Liver (tissue), 9 donors: ENCODE measurements around the gene MESD. TPM values are rescaled to one million over a fixed set of nuclear protein-coding genes. Genes with fewer than 3 reads are reported as not detected.
A peak's percentile ranks its signal among the peaks of the same experiment; 100 is the strongest.

ENCODE experiments used
- DNase-seq: peaks from one replicate; pipeline ENCODE4 v3.0.0-alpha.2; 2017; ENCODE audit warnings: low spot score
- H3K27ac ChIP-seq, 2 donors: one replicate each; pipeline ENCODE4 v1.7.0; 2013; ENCODE audit warnings: inconsistent platforms in 2 of 2, low read length in 2 of 2, control low read depth in 1 of 2, low read depth in 1 of 2, mild to moderate bottlenecking in 1 of 2
- H3K27me3 ChIP-seq, 4 donors: one replicate each; pipeline versions ENCODE4 v1.6.1 to v1.7.0; 2013; ENCODE audit warnings: low read length in 3 of 4, inconsistent platforms in 1 of 4, mild to moderate bottlenecking in 1 of 4, moderate library complexity in 1 of 4; ENCODE audit not compliant: control insufficient read depth in 4 of 4, insufficient read depth in 4 of 4
- H3K36me3 ChIP-seq, 4 donors: one replicate each; pipeline versions ENCODE4 v1.6.1 to v1.7.0; 2013; ENCODE audit warnings: low read length in 3 of 4, mild to moderate bottlenecking in 3 of 4, low read depth in 1 of 4, moderate library complexity in 1 of 4; ENCODE audit not compliant: control insufficient read depth in 4 of 4, insufficient read depth in 3 of 4
- H3K4me1 ChIP-seq, 4 donors: one replicate each; pipeline versions ENCODE4 v1.6.1 to v1.7.0; 2013; ENCODE audit warnings: low read length in 3 of 4, mild to moderate bottlenecking in 3 of 4, moderate library complexity in 1 of 4; ENCODE audit not compliant: control insufficient read depth in 4 of 4, insufficient read depth in 4 of 4
- H3K4me3 ChIP-seq, 3 donors: one replicate each; pipeline versions ENCODE4 v1.6.1 to v1.7.0; 2013; ENCODE audit warnings: low read length in 3 of 3, control low read depth in 1 of 3, low read depth in 1 of 3, mild to moderate bottlenecking in 1 of 3
- H3K9ac ChIP-seq, 2 donors: one replicate each; pipeline ENCODE4 v1.7.0; 2013; ENCODE audit warnings: low read length in 2 of 2, mild to moderate bottlenecking in 2 of 2, moderate library complexity in 2 of 2, control low read depth in 1 of 2, low read depth in 1 of 2
- H3K9me3 ChIP-seq, 4 donors: one replicate each; pipeline versions ENCODE4 v1.6.1 to v1.7.0; 2013; ENCODE audit warnings: low read length in 3 of 4; ENCODE audit not compliant: control insufficient read depth in 4 of 4
- EGR1 ChIP-seq, 2 donors: IDR thresholded peaks; 2 replicates each; pipeline ENCODE4 v1.6.1; 2016 to 2018; ENCODE audit warnings: antibody characterized with exemption in 2 of 2, low read depth in 2 of 2
- FOXA2 ChIP-seq: IDR thresholded peaks from 2 replicates; pipeline ENCODE4 v1.6.1; 2016; ENCODE audit warnings: antibody characterized with exemption
- GABPA ChIP-seq, 2 donors: IDR thresholded peaks in 1 of 2; conservative IDR thresholded peaks in 1 of 2; 2 replicates each; pipeline ENCODE4 v1.6.1; 2016; ENCODE audit warnings: antibody characterized with exemption in 2 of 2, mild to moderate bottlenecking in 1 of 2, moderate library complexity in 1 of 2
- HNF4A ChIP-seq, 2 donors: conservative IDR thresholded peaks; 2 replicates each; pipeline ENCODE4 v1.6.1; 2016; ENCODE audit warnings: antibody characterized with exemption in 2 of 2, mild to moderate bottlenecking in 2 of 2
- NR2F2 ChIP-seq: IDR thresholded peaks from 2 replicates; pipeline ENCODE4 v1.6.1; 2016; ENCODE audit warnings: antibody characterized with exemption
- RXRA ChIP-seq, 2 donors: IDR thresholded peaks; 2 replicates each; pipeline ENCODE4 v1.6.1; 2017 to 2018; ENCODE audit warnings: antibody characterized with exemption in 2 of 2, mild to moderate bottlenecking in 1 of 2
- SP1 ChIP-seq: IDR thresholded peaks from 2 replicates; pipeline ENCODE4 v1.6.1; 2018; ENCODE audit warnings: antibody characterized with exemption, mild to moderate bottlenecking
- YY1 ChIP-seq: IDR thresholded peaks from 2 replicates; pipeline ENCODE4 v1.6.1; 2016; ENCODE audit warnings: antibody characterized with exemption, mild to moderate bottlenecking
- WGBS: extraction: QIAGEN DNeasy Blood & Tissue Kit; methylation state at CpG from one replicate; pipeline ENCODE4 v1.1.7; 2013; 5-methylcytosine and 5-hydroxymethylcytosine counted together
- polyA plus RNA-seq, 2 donors: library from polyadenylated mRNA; stranded (reverse) in 1 of 2; unstranded in 1 of 2; fragments of 200-250 nt in 1 of 2; fragments of >200 nt in 1 of 2; fragmentation: Nextera tagmentation in 1 of 2; extraction: Ambion mirVana in 1 of 2; gene quantifications; one replicate each; pipeline versions ENCODE4 v1.2.1 to v1.2.3, GENCODE V29; 2013 to 2015
- total RNA-seq, 2 donors: library from RNA; depleted of rRNA; stranded (reverse); fragments of >200 nt; gene quantifications; one replicate each; pipeline ENCODE4 v1.2.3, GENCODE V29; 2014
- TF ChIP-seq, protein P1 (sequence below): IDR thresholded peaks from 2 replicates; pipeline ENCODE4 v1.6.1; 2016; ENCODE audit warnings: antibody characterized with exemption
- TF ChIP-seq, protein P2 (sequence below): IDR thresholded peaks from 2 replicates; pipeline ENCODE4 v1.6.1; 2016; ENCODE audit warnings: antibody characterized with exemption, mild to moderate bottlenecking
- TF ChIP-seq, protein P3 (sequence below): IDR thresholded peaks from 2 replicates; pipeline ENCODE4 v1.6.1; 2016; ENCODE audit warnings: antibody characterized with exemption
- TF ChIP-seq, protein P4 (sequence below): fragments of 150-350 bp; IDR thresholded peaks from 2 replicates; pipeline ENCODE4 v1.5.1; 2017; ENCODE audit warnings: improper control_type of control experiment, low read depth, low read length; ENCODE audit not compliant: missing input control
- donor health status: healthy.
- donor health status: healthy.
- donor health status: healthy.
- donor health status: healthy.
- donor health status: healthy.

MESD gene
- total and polyA plus RNA-seq, 4 donors: 15.3 to 24.0 (median 17.0) TPM

DNA sequence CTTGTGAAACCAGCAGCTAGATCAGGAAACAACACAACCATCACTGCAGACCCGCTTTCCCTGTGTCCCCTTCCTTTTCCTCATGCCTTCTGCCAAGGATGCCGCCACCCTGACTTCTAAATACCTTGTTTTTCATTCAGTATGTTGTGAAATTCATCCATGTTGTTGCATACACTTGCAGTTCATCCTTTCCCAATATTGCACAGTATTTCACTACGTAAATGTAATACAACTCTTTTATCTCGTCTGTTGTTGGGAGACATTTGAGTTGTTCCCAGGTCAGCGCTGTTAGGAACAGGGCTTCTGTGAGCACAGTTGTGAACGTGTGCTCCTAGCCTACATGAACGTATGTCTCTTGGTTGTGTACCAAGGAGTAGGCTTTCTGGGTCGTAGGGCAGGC is 35.3 kb upstream of the MESD start:
- H3K27ac ChIP-seq: no peak overlapping the region
- H3K36me3 ChIP-seq: no peaks in the 10 kb centered on the region
- 62% methylated on average over 8 of the region's 8 CpGs for WGBS

DNA sequence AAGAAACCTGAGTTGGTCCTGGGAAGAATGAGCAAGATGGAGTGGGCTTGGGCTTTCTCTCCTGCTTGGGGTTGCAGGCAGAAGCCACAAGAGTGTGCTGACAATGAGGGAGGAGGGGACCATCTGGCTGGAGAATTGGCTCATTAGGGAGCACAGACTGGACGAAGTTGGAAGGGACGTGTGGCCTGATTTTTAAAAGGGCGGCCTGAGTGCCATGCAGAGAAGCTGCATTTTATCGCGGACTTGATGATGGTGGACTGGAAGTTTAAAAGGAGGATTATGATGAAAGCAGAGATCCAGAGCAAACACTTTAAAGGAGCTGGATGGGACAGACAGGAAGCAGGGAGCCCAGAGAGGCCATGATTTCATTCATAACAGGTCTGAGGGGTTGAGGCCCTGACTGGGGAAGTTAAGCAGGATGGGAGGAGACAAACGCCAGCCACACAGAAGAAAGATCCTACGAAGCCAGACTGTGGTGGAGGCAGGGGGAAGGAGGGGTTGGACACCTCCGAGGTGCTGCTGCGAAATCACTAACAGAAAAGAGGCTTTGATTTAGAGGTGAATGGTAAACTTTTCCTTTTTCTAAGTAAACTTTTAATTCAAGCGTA is 34.8 kb upstream of the MESD start:
- Histone ChIP-seq H3K4me1 (peaks cover 0 to 12% (median 2%) of the 10 kb centered on the region in 4 donors), H3K36me3 (no peaks in the 10 kb centered on the region), H3K9me3 (no peaks in the 10 kb centered on the region), H3K9ac (no peak overlapping the region), H3K27ac (peak overlapping the region; percentile 45 to 77), H3K27me3 (no peaks in the 10 kb centered on the region), H3K4me3 (no peak overlapping the region)
- TF ChIP-seq GABPA (IDR thresholded peaks at IDR 0.05 in 1 of 2, conservative IDR thresholded peaks at IDR 0.05 in 1 of 2) (no peak), HNF4A (conservative IDR thresholded peaks at IDR 0.05) (no peak), FOXA2 (no peak), RXRA (IDR thresholded peaks at IDR 0.05) (no peak), NR2F2 (no peak), SP1 (no peak), YY1 (no peak), EGR1 (IDR thresholded peaks at IDR 0.05; ENCODE audit: low read depth in 2 of 2) (no peak)
- TF ChIP-seq, protein P1, sequence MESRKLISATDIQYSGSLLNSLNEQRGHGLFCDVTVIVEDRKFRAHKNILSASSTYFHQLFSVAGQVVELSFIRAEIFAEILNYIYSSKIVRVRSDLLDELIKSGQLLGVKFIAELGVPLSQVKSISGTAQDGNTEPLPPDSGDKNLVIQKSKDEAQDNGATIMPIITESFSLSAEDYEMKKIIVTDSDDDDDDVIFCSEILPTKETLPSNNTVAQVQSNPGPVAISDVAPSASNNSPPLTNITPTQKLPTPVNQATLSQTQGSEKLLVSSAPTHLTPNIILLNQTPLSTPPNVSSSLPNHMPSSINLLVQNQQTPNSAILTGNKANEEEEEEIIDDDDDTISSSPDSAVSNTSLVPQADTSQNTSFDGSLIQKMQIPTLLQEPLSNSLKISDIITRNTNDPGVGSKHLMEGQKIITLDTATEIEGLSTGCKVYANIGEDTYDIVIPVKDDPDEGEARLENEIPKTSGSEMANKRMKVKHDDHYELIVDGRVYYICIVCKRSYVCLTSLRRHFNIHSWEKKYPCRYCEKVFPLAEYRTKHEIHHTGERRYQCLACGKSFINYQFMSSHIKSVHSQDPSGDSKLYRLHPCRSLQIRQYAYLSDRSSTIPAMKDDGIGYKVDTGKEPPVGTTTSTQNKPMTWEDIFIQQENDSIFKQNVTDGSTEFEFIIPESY: no peak
- TF ChIP-seq, protein P2, sequence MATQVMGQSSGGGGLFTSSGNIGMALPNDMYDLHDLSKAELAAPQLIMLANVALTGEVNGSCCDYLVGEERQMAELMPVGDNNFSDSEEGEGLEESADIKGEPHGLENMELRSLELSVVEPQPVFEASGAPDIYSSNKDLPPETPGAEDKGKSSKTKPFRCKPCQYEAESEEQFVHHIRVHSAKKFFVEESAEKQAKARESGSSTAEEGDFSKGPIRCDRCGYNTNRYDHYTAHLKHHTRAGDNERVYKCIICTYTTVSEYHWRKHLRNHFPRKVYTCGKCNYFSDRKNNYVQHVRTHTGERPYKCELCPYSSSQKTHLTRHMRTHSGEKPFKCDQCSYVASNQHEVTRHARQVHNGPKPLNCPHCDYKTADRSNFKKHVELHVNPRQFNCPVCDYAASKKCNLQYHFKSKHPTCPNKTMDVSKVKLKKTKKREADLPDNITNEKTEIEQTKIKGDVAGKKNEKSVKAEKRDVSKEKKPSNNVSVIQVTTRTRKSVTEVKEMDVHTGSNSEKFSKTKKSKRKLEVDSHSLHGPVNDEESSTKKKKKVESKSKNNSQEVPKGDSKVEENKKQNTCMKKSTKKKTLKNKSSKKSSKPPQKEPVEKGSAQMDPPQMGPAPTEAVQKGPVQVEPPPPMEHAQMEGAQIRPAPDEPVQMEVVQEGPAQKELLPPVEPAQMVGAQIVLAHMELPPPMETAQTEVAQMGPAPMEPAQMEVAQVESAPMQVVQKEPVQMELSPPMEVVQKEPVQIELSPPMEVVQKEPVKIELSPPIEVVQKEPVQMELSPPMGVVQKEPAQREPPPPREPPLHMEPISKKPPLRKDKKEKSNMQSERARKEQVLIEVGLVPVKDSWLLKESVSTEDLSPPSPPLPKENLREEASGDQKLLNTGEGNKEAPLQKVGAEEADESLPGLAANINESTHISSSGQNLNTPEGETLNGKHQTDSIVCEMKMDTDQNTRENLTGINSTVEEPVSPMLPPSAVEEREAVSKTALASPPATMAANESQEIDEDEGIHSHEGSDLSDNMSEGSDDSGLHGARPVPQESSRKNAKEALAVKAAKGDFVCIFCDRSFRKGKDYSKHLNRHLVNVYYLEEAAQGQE: no peak
- TF ChIP-seq, protein P3, sequence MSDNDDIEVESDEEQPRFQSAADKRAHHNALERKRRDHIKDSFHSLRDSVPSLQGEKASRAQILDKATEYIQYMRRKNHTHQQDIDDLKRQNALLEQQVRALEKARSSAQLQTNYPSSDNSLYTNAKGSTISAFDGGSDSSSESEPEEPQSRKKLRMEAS: no peak
- no peak for DNase-seq
- 86% methylated on average over 10 of the region's 10 CpGs for WGBS

More for the DNA sequence above, 35.3 kb upstream of the MESD start:
- Histone ChIP-seq H3K4me1 (peaks cover 0 to 12% (median 2%) of the 10 kb centered on the region in 4 donors), H3K4me3 (no peak overlapping the region), H3K9me3 (no peaks in the 10 kb centered on the region), H3K27me3 (no peaks in the 10 kb centered on the region), H3K9ac (no peak overlapping the region)
- TF ChIP-seq HNF4A (conservative IDR thresholded peaks at IDR 0.05): peak in 1 of 2 donors; percentile 25
- TF ChIP-seq, protein P4, sequence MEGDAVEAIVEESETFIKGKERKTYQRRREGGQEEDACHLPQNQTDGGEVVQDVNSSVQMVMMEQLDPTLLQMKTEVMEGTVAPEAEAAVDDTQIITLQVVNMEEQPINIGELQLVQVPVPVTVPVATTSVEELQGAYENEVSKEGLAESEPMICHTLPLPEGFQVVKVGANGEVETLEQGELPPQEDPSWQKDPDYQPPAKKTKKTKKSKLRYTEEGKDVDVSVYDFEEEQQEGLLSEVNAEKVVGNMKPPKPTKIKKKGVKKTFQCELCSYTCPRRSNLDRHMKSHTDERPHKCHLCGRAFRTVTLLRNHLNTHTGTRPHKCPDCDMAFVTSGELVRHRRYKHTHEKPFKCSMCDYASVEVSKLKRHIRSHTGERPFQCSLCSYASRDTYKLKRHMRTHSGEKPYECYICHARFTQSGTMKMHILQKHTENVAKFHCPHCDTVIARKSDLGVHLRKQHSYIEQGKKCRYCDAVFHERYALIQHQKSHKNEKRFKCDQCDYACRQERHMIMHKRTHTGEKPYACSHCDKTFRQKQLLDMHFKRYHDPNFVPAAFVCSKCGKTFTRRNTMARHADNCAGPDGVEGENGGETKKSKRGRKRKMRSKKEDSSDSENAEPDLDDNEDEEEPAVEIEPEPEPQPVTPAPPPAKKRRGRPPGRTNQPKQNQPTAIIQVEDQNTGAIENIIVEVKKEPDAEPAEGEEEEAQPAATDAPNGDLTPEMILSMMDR: no peak
- peak; percentile 43 for TF ChIP-seq SP1
- peak; percentile 47 to 48 for TF ChIP-seq RXRA (IDR thresholded peaks at IDR 0.05)
- no peak for DNase-seq
